RWPE2 (cell line): ENCODE measurements around the gene FARS2.

Experiments used
- ATAC-seq: fragments of 200-7000 bp; cut with Tn5 transposase; 3 replicates; pipeline ENCODE4 v1.9.1; 2021; ENCODE audit warnings: low read depth
- DNase-seq: peaks from one replicate; pipeline ENCODE4 v3.0.0-alpha.2; 2020; ENCODE audit warnings: low spot score
- H3K27ac ChIP-seq: fragments of 450-650 bp; 2 replicates; pipeline ENCODE4 v1.5.1; 2017; ENCODE audit warnings: mild to moderate bottlenecking; ENCODE audit not compliant: poor library complexity, severe bottlenecking
- H3K27me3 ChIP-seq: fragments of 250-450 bp; sonication (Bioruptor Pico); 2 replicates; pipeline ENCODE4 v1.5.1; 2021; ENCODE audit warnings: mild to moderate bottlenecking, moderate library complexity; ENCODE audit not compliant: insufficient read depth, poor library complexity, severe bottlenecking
- H3K36me3 ChIP-seq: fragments of 250-450 bp; sonication (Bioruptor Pico); 2 replicates; pipeline ENCODE4 v1.5.1; 2020; ENCODE audit warnings: low read depth, mild to moderate bottlenecking, moderate library complexity
- H3K4me1 ChIP-seq: fragments of 250-450 bp; sonication (Bioruptor Pico); 2 replicates; pipeline ENCODE4 v1.5.1; 2021; ENCODE audit warnings: mild to moderate bottlenecking, moderate library complexity; ENCODE audit not compliant: insufficient read depth, poor library complexity, severe bottlenecking
- H3K4me3 ChIP-seq: fragments of 250-450 bp; sonication (Bioruptor Pico); 2 replicates; pipeline ENCODE4 v1.5.1; 2021; ENCODE audit warnings: mild to moderate bottlenecking, moderate library complexity; ENCODE audit not compliant: severe bottlenecking
- H3K9me3 ChIP-seq: fragments of 250-450 bp; sonication (Bioruptor Pico); 2 replicates; pipeline ENCODE4 v1.5.1; 2021; ENCODE audit warnings: mild to moderate bottlenecking, moderate library complexity; ENCODE audit not compliant: severe bottlenecking
- TF ChIP-seq, protein P1 (sequence below): fragments of 450-650 bp; IDR thresholded peaks from one replicate; pipeline ENCODE4 v1.5.1; 2017; ENCODE audit warnings: mild to moderate bottlenecking, moderate library complexity; ENCODE audit not compliant: poor library complexity, severe bottlenecking

The FARS2 gene

DNA sequence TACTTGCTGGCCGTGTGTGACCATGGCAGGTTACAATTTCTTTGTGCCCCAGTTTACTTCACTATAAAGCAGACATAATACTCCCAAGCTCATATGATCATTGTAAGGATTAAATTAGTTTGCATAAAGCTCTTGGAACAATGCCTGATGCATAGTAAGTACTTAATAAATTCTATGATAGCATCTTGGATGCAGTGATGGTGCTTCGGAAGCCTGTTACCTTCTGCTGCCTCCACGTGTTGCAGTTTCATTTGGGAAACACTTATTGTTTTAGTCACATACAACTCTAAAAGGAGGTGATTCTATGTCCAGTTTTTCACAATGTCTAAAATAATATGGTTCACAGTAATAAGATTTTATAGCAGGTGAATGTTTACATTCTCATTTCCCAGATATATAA lies 401.5 kb downstream of the FARS2 start:
- TF ChIP-seq, protein P1, sequence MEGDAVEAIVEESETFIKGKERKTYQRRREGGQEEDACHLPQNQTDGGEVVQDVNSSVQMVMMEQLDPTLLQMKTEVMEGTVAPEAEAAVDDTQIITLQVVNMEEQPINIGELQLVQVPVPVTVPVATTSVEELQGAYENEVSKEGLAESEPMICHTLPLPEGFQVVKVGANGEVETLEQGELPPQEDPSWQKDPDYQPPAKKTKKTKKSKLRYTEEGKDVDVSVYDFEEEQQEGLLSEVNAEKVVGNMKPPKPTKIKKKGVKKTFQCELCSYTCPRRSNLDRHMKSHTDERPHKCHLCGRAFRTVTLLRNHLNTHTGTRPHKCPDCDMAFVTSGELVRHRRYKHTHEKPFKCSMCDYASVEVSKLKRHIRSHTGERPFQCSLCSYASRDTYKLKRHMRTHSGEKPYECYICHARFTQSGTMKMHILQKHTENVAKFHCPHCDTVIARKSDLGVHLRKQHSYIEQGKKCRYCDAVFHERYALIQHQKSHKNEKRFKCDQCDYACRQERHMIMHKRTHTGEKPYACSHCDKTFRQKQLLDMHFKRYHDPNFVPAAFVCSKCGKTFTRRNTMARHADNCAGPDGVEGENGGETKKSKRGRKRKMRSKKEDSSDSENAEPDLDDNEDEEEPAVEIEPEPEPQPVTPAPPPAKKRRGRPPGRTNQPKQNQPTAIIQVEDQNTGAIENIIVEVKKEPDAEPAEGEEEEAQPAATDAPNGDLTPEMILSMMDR: no peak
- DNase-seq: no peak
- no peaks in the 10 kb centered on the region for H3K27me3 ChIP-seq
- no peaks in the 10 kb centered on the region for H3K36me3 ChIP-seq
- no peaks in the 10 kb centered on the region for H3K9me3 ChIP-seq
- no peak overlapping the region for H3K4me3 ChIP-seq
- ATAC-seq: no peak
- no peaks in the 10 kb centered on the region for H3K4me1 ChIP-seq
- H3K27ac ChIP-seq: no peak overlapping the region

DNA sequence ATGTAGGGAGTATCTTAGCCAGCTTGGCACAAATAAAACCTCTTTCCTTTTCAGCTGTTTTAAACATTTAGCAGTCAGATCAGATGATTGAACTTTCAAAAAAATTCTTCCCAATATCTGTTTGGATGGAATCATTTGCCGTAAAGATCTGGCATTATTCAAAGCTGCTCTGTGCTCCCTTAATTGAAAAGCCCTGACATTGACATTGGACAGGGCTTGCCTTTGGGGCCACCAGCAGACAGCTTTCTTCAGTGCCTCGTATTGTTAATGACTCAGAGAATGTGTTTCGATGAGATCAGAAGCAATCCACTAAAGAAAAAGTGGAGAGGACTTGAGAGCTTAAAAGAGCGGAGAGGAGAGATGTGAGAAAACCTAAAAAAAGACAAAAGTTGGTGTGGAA lies 401.9 kb downstream of the FARS2 start:
- DNase-seq: no peak
- H3K9me3 ChIP-seq: no peaks in the 10 kb centered on the region
- H3K4me1 ChIP-seq: no peaks in the 10 kb centered on the region
- H3K27me3 ChIP-seq: no peaks in the 10 kb centered on the region
- H3K27ac ChIP-seq: no peak overlapping the region
- TF ChIP-seq, protein P1: no peak
- H3K4me3 ChIP-seq: no peak overlapping the region
- no peaks in the 10 kb centered on the region for H3K36me3 ChIP-seq
- no peak for ATAC-seq

DNA sequence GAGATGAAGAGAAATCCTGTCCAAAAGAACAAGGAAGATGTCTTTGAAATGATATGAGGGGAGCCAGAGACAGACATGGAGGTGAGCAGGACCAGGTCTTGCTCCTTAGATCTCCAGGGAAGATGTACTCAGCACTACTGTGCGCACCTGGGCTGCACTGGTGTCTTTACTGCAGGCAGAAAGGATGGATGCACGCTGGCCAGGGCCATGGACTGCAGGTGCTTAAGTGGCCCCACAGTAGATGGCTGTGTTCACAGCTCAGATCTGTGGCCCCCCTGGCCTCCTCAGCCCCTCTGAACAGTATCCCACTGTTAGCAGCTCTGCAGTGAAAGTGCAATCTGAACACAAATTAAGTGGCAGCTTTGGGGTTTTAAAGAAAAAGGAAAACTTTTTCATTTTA lies 402.4 kb downstream of the FARS2 start:
- TF ChIP-seq, protein P1: no peak
- Histone ChIP-seq H3K4me1 (no peaks in the 10 kb centered on the region), H3K27me3 (no peaks in the 10 kb centered on the region), H3K27ac (no peak overlapping the region), H3K4me3 (no peak overlapping the region), H3K36me3 (no peaks in the 10 kb centered on the region), H3K9me3 (no peaks in the 10 kb centered on the region)
- DNase-seq (no peak), ATAC-seq (no peak)

GRCh38 chr6:5664149-5664548 lies 402.8 kb downstream of the FARS2 start:
- no peak overlapping the region for H3K27ac ChIP-seq
- TF ChIP-seq, protein P1: no peak
- H3K9me3 ChIP-seq: no peaks in the 10 kb centered on the region
- ATAC-seq: no peak
- H3K27me3 ChIP-seq: no peaks in the 10 kb centered on the region
- H3K4me1 ChIP-seq: no peaks in the 10 kb centered on the region
- H3K4me3 ChIP-seq: no peak overlapping the region
- no peak for DNase-seq
- H3K36me3 ChIP-seq: no peaks in the 10 kb centered on the region

- peaks cover 3% of the 10 kb centered on the region for H3K4me1 ChIP-seq
- H3K27me3 ChIP-seq: no peaks in the 10 kb centered on the region
- TF ChIP-seq, protein P1: no peak
- no peaks in the 10 kb centered on the region for H3K36me3 ChIP-seq
- DNase-seq (no peak), ATAC-seq (no peak)
- H3K27ac ChIP-seq: no peak overlapping the region
- no peaks in the 10 kb centered on the region for H3K9me3 ChIP-seq
- no peak overlapping the region for H3K4me3 ChIP-seq
Observed at GRCh38 chr6:5665173-5665572, 403.9 kb downstream of the FARS2 start.
